CD4-positive, alpha-beta T cell treated with Interleukin-1 beta for 1 hour (primary cell): Measurements from ENCODE around the gene VSTM2L.

Experiments used
- DNase-seq, 2 donors: peaks; one replicate each; pipeline ENCODE4 v3.0.0-alpha.2; 2020 to 2022

The VSTM2L gene

GRCh38 chr20:37879843-37880242, 23.1 kb upstream of the VSTM2L start:
- DNase-seq: no peak

GRCh38 chr20:37880726-37881591, 22.0 kb upstream of the VSTM2L start:
- DNase-seq: no peak

GRCh38 chr20:37881601-37882343, 21.2 kb upstream of the VSTM2L start:
- DNase-seq: no peak

- no peak for DNase-seq
These were observed 19.8 kb upstream of the VSTM2L start for GRCh38 chr20:37882961-37883712.

GRCh38 chr20:37885042-37885441, 17.9 kb upstream of the VSTM2L start:
- no peak for DNase-seq

- no peak for DNase-seq
These were observed 17.1 kb upstream of the VSTM2L start for GRCh38 chr20:37885593-37886503.

GRCh38 chr20:37886851-37887297, 16.1 kb upstream of the VSTM2L start:
- no peak for DNase-seq

GRCh38 chr20:37888641-37889040, 14.3 kb upstream of the VSTM2L start:
- no peak for DNase-seq

- DNase-seq: no peak
These were observed 12.8 kb upstream of the VSTM2L start for GRCh38 chr20:37890108-37890507.

GRCh38 chr20:37890643-37891042, 12.3 kb upstream of the VSTM2L start:
- DNase-seq: no peak

GRCh38 chr20:37892001-37892400, 10.9 kb upstream of the VSTM2L start:
- DNase-seq: no peak

GRCh38 chr20:37893566-37894241, 9.2 kb upstream of the VSTM2L start:
- DNase-seq: no peak

GRCh38 chr20:37894454-37894853, 8.5 kb upstream of the VSTM2L start:
- no peak for DNase-seq

GRCh38 chr20:37895166-37895565, 7.8 kb upstream of the VSTM2L start:
- no peak for DNase-seq

- DNase-seq: no peak
These were observed 5.9 kb upstream of the VSTM2L start for GRCh38 chr20:37896932-37897548.

GRCh38 chr20:37898233-37899104, 4.5 kb upstream of the VSTM2L start:
- DNase-seq: no peak

- no peak for DNase-seq
These were observed 3.6 kb upstream of the VSTM2L start for GRCh38 chr20:37899105-37900045.

GRCh38 chr20:37901240-37901639, 1.7 kb upstream of the VSTM2L start:
- DNase-seq: no peak
